ENCODE measurements around the gene SLC41A3.

SLC41A3 gene

GRCh38 chr3:126119008-126119675, 35.2 kb upstream of the SLC41A3 start:
- DNase-seq = no peak

GRCh38 chr3:126118591-126118990, 34.7 kb upstream of the SLC41A3 start:
- DNase-seq = no peak

GRCh38 chr3:126117786-126118185, 33.9 kb upstream of the SLC41A3 start:
- DNase-seq = no peak

- no peak for DNase-seq
These were observed 33.3 kb upstream of the SLC41A3 start for GRCh38 chr3:126117212-126117611.

- no peak for DNase-seq
These were observed 32.6 kb upstream of the SLC41A3 start for GRCh38 chr3:126116526-126116925.

GRCh38 chr3:126114443-126115386, 30.8 kb upstream of the SLC41A3 start:
- DNase-seq = no peak

GRCh38 chr3:126113733-126114442, 30.0 kb upstream of the SLC41A3 start:
- DNase-seq = no peak

- DNase-seq = no peak
These were observed 29.3 kb upstream of the SLC41A3 start for GRCh38 chr3:126113238-126113555.

GRCh38 chr3:126112531-126113237, 28.8 kb upstream of the SLC41A3 start:
- DNase-seq = no peak

- DNase-seq = no peak
These were observed 27.9 kb upstream of the SLC41A3 start for GRCh38 chr3:126111566-126112475.

GRCh38 chr3:126111126-126111551, 27.2 kb upstream of the SLC41A3 start:
- DNase-seq = no peak

GRCh38 chr3:126110431-126111125, 26.7 kb upstream of the SLC41A3 start:
- DNase-seq = no peak

- no peak for DNase-seq
These were observed 25.9 kb upstream of the SLC41A3 start for GRCh38 chr3:126109880-126110235.

- no peak for DNase-seq
These were observed 25.4 kb upstream of the SLC41A3 start for GRCh38 chr3:126109146-126109879.

- no peak for DNase-seq
These were observed 24.7 kb upstream of the SLC41A3 start for GRCh38 chr3:126108676-126109050.

GRCh38 chr3:126107957-126108675, 24.2 kb upstream of the SLC41A3 start:
- DNase-seq = no peak

GRCh38 chr3:126107203-126107939, 23.4 kb upstream of the SLC41A3 start:
- DNase-seq = no peak

- no peak for DNase-seq
These were observed 22.6 kb upstream of the SLC41A3 start for GRCh38 chr3:126106336-126107202.

All from activated CD4-positive, alpha-beta T cell treated with anti-CD3 and anti-CD28 coated beads, Interleukin-2, amount 50 U/mL, for 16 hours (primary cell).